OCI-LY7 (cell line): ENCODE data around the gene STEAP3. TPM values are rescaled to one million over a fixed set of nuclear protein-coding genes. Genes with fewer than 3 reads are reported as not detected.

Experiments used
- BruUV-seq: library from RNA; stranded (reverse); fragments of 400-500 nt; replicated peaks from 2 replicates; lab custom pipeline; 2021; lab: Mats Ljungman, UMichigan
- CTCF ChIA-PET: fragments of 300-600 bp; sonication (Branson Sonifier 250); formaldehyde crosslinking; loops from one replicate; lab custom pipeline; 2022; ENCODE audit warnings: antibody characterized with exemption; ENCODE audit not compliant: unreplicated experiment; lab: Charles Lee
- POLR2A ChIA-PET: fragments of 300-600 bp; sonication (Branson Sonifier 250); formaldehyde crosslinking; loops from one replicate; lab custom pipeline; 2022; ENCODE audit warnings: antibody characterized with exemption; lab: Charles Lee
- DNase-seq: peaks from one replicate; pipeline ENCODE4 v3.0.0-alpha.2; 2015; ENCODE audit warnings: low spot score
- H2AFZ ChIP-seq: fragments of 200-600 bp; sonication (generic), shearing (Covaris generic); 2 replicates; pipeline ENCODE4 v1.6.1; 2014; ENCODE audit warnings: mild to moderate bottlenecking, antibody characterized with exemption, low read length, moderate library complexity
- H3K27ac ChIP-seq: fragments of 200-600 bp; sonication (generic); 2 replicates; pipeline ENCODE4 v1.5.1; 2014; ENCODE audit warnings: mixed run types, low read depth, mild to moderate bottlenecking, moderate library complexity, low read length, inconsistent platforms; ENCODE audit not compliant: poor library complexity, severe bottlenecking
- H3K36me3 ChIP-seq: fragments of 200-600 bp; sonication (generic); 2 replicates; pipeline ENCODE4 v1.6.1; 2014; ENCODE audit warnings: mild to moderate bottlenecking, antibody characterized with exemption, low read length, moderate library complexity, mixed read lengths; ENCODE audit not compliant: insufficient read depth
- H3K4me1 ChIP-seq: fragments of 200-600 bp; sonication (generic); 2 replicates; pipeline ENCODE4 v1.5.1; 2014; ENCODE audit warnings: mild to moderate bottlenecking, low read length; ENCODE audit not compliant: insufficient read depth, poor library complexity, severe bottlenecking
- H3K4me2 ChIP-seq: fragments of 200-600 bp; sonication (generic); 2 replicates; pipeline ENCODE4 v1.6.1; 2014; ENCODE audit warnings: mild to moderate bottlenecking, low read length
- H3K4me3 ChIP-seq: fragments of 200-600 bp; sonication (generic); 2 replicates; pipeline ENCODE4 v1.5.1; 2014; ENCODE audit warnings: mild to moderate bottlenecking, low read depth, low read length; ENCODE audit not compliant: poor library complexity, severe bottlenecking
- H3K79me2 ChIP-seq: fragments of 200-600 bp; sonication (generic); 2 replicates; pipeline ENCODE4 v1.6.1; 2016; ENCODE audit warnings: low read depth, mild to moderate bottlenecking, low read length, moderate library complexity, mixed read lengths; ENCODE audit not compliant: insufficient read depth
- H3K9me2 ChIP-seq: fragments of 200-600 bp; sonication (generic); 2 replicates; pipeline ENCODE4 v1.6.1; 2016; ENCODE audit warnings: mild to moderate bottlenecking, low read length, mixed read lengths; ENCODE audit not compliant: insufficient read depth
- H3K9me3 ChIP-seq: fragments of 200-600 bp; sonication (generic); 2 replicates; pipeline ENCODE4 v1.6.1; 2014; ENCODE audit warnings: mild to moderate bottlenecking, mixed run types, low read length, mixed read lengths
- H4K20me1 ChIP-seq: fragments of 200-600 bp; sonication (generic); 2 replicates; pipeline ENCODE4 v1.6.1; 2014; ENCODE audit warnings: mild to moderate bottlenecking, antibody characterized with exemption, low read length, moderate library complexity, mixed read lengths; ENCODE audit not compliant: insufficient read depth
- CTCF ChIP-seq: fragments of 200-600 bp; sonication (generic); conservative IDR thresholded peaks from 2 replicates; pipeline ENCODE4 v1.5.1; 2014; ENCODE audit warnings: mild to moderate bottlenecking, antibody characterized with exemption, low read length, moderate library complexity, mixed read lengths
- EZH2phosphoT487 ChIP-seq: fragments of 200-600 bp; sonication (generic); IDR thresholded peaks from 2 replicates; pipeline ENCODE4 v1.6.1; 2018; ENCODE audit warnings: low read depth, borderline replicate concordance, mild to moderate bottlenecking, mixed run types, antibody characterized with exemption, low read length, moderate library complexity, mixed read lengths
- intact Hi-C: fragments of 100-400 bp; cut with micrococcal nuclease; formaldehyde crosslinking; loops from one replicate; pipeline ENCODE4 v1.10.0; 2022; ENCODE audit not compliant: unreplicated experiment
- total RNA-seq, 2 experiments: library from RNA; depleted of rRNA in 1 of 2; stranded (reverse); fragments of >200 nt in 1 of 2; shearing (Covaris generic) in 1 of 2; gene quantifications; 2 replicates each; pipeline ENCODE4 v1.2.3, GENCODE V29; 2014 to 2022

The STEAP3 gene
- total RNA-seq, 2 experiments from 2014 or later = not detected

GRCh38 chr2:119257198-119257597 lies 33.6 kb downstream of the STEAP3 start:
- no peak overlapping the region for H3K4me2 ChIP-seq
- H3K9me3 ChIP-seq = no peaks in the 10 kb centered on the region
- BruUV-seq = no TSS peak
- no peaks in the 10 kb centered on the region for H3K79me2 ChIP-seq
- no peaks in the 10 kb centered on the region for H4K20me1 ChIP-seq
- no peaks in the 10 kb centered on the region for H3K36me3 ChIP-seq
- intact Hi-C loops = no loop called here
- H2AFZ ChIP-seq = no peak overlapping the region
- H3K9me2 ChIP-seq = no peaks in the 10 kb centered on the region
- no peak overlapping the region for H3K4me3 ChIP-seq
- H3K4me1 ChIP-seq = no peaks in the 10 kb centered on the region
- no peak for DNase-seq
- POLR2A ChIA-PET = interaction anchor here (1.5 kb wide), 1 partner anchor 46 kb away, joined by 3 read pairs; no protein-coding TSS in a partner anchor
- CTCF ChIA-PET = no interaction called here
- H3K27ac ChIP-seq = no peak overlapping the region
- TF ChIP-seq CTCF (no peak), EZH2phosphoT487 (no peak)

- no TSS peak for BruUV-seq
- H3K4me3 ChIP-seq = no peak overlapping the region
- ChIA-PET POLR2A (no interaction called here), CTCF (no interaction called here)
- no peak for TF ChIP-seq CTCF
- TF ChIP-seq EZH2phosphoT487 = no peak
- no peaks in the 10 kb centered on the region for H3K36me3 ChIP-seq
- no peaks in the 10 kb centered on the region for H4K20me1 ChIP-seq
- no peaks in the 10 kb centered on the region for H3K9me2 ChIP-seq
- no peak for DNase-seq
- H3K27ac ChIP-seq = no peak overlapping the region
- no peak overlapping the region for H2AFZ ChIP-seq
- intact Hi-C loops = no loop called here
- H3K9me3 ChIP-seq = no peaks in the 10 kb centered on the region
- no peaks in the 10 kb centered on the region for H3K4me1 ChIP-seq
- H3K79me2 ChIP-seq = no peaks in the 10 kb centered on the region
- no peak overlapping the region for H3K4me2 ChIP-seq
Measured at GRCh38 chr2:119259296-119259860, 35.7 kb downstream of the STEAP3 start.

- DNase-seq = no peak
- intact Hi-C loops = no loop called here
- POLR2A ChIA-PET = no interaction called here
- H3K9me3 ChIP-seq = no peaks in the 10 kb centered on the region
- no peaks in the 10 kb centered on the region for H3K36me3 ChIP-seq
- no TSS peak for BruUV-seq
- CTCF ChIA-PET = no interaction called here
- H2AFZ ChIP-seq = no peak overlapping the region
- H3K9me2 ChIP-seq = no peaks in the 10 kb centered on the region
- no peak overlapping the region for H3K27ac ChIP-seq
- H3K4me2 ChIP-seq = no peak overlapping the region
- no peak overlapping the region for H3K4me3 ChIP-seq
- TF ChIP-seq CTCF (no peak), EZH2phosphoT487 (no peak)
- H3K79me2 ChIP-seq = no peaks in the 10 kb centered on the region
- H3K4me1 ChIP-seq = no peaks in the 10 kb centered on the region
- H4K20me1 ChIP-seq = no peaks in the 10 kb centered on the region
Measured at GRCh38 chr2:119260646-119261492, 37.2 kb downstream of the STEAP3 start.
